Astrocyte (in vitro differentiated cells and primary cell): Measurements from ENCODE around the gene REC114. TPM values are rescaled to one million over a fixed set of nuclear protein-coding genes. Genes with fewer than 3 reads are reported as not detected.

ENCODE experiments used
- DNase-seq: peaks from one replicate; pipeline ENCODE4 v3.0.0-alpha.2; 2010; ENCODE audit warnings: low read depth
- FAIRE-seq: peaks from 2 replicates; lab custom pipeline; 2011; peaks lifted over from hg19 to GRCh38; lab: Jason Lieb, UNC
- H2AFZ ChIP-seq: 2 replicates; pipeline ENCODE4 v1.6.0; 2012; ENCODE audit warnings: low read depth, low read length, inconsistent platforms
- H3K27ac ChIP-seq: 2 replicates; pipeline ENCODE4 v1.5.1; 2011; ENCODE audit warnings: low read depth, low read length, inconsistent platforms
- H3K27me3 ChIP-seq: 2 replicates; pipeline ENCODE4 v1.6.0; 2011; ENCODE audit warnings: low read length, inconsistent platforms; ENCODE audit not compliant: insufficient read depth
- H3K36me3 ChIP-seq: 2 replicates; pipeline ENCODE4 v1.5.1; 2011; ENCODE audit warnings: low read length, inconsistent platforms; ENCODE audit not compliant: insufficient read depth
- H3K4me1 ChIP-seq: 2 replicates; pipeline ENCODE4 v1.5.1; 2011; ENCODE audit warnings: low read length, inconsistent platforms; ENCODE audit not compliant: insufficient read depth
- H3K4me2 ChIP-seq: 2 replicates; pipeline ENCODE4 v1.6.0; 2012; ENCODE audit warnings: low read length, inconsistent platforms
- H3K4me3 ChIP-seq: 2 replicates; pipeline ENCODE4 v1.5.1; 2011; ENCODE audit warnings: low read depth, mild to moderate bottlenecking, low read length, inconsistent platforms; ENCODE audit not compliant: insufficient read depth
- H3K79me2 ChIP-seq: 2 replicates; pipeline ENCODE4 v1.6.0; 2012; ENCODE audit warnings: mild to moderate bottlenecking, low read length, inconsistent platforms; ENCODE audit not compliant: insufficient read depth
- H3K9ac ChIP-seq: 2 replicates; pipeline ENCODE4 v1.6.0; 2012; ENCODE audit warnings: mild to moderate bottlenecking, low read length, inconsistent platforms
- H3K9me3 ChIP-seq: 2 replicates; pipeline ENCODE4 v1.5.1; 2012; ENCODE audit warnings: low read depth, mild to moderate bottlenecking, low read length, inconsistent platforms; ENCODE audit not compliant: insufficient read depth
- H4K20me1 ChIP-seq: 2 replicates; pipeline ENCODE4 v1.6.0; 2012; ENCODE audit warnings: low read length, inconsistent platforms; ENCODE audit not compliant: insufficient read depth
- H3K27ac Mint-ChIP-seq: one replicate; pipeline ENCODE4 v1.8.0; 2021; ENCODE audit warnings: mild to moderate bottlenecking, mixed read lengths; ENCODE audit not compliant: unreplicated experiment
- H3K27me3 Mint-ChIP-seq: one replicate; pipeline ENCODE4 v1.8.0; 2021; ENCODE audit warnings: low read depth, mixed read lengths; ENCODE audit not compliant: unreplicated experiment
- H3K36me3 Mint-ChIP-seq: one replicate; pipeline ENCODE4 v1.8.0; 2021; ENCODE audit warnings: low read depth, mixed read lengths; ENCODE audit not compliant: unreplicated experiment
- H3K4me1 Mint-ChIP-seq: one replicate; pipeline ENCODE4 v1.8.0; 2021; ENCODE audit warnings: low read depth, mixed read lengths; ENCODE audit not compliant: unreplicated experiment
- H3K4me3 Mint-ChIP-seq: one replicate; pipeline ENCODE4 v1.8.0; 2021; ENCODE audit warnings: mild to moderate bottlenecking, moderate library complexity, mixed read lengths; ENCODE audit not compliant: unreplicated experiment
- H3K9me3 Mint-ChIP-seq: one replicate; pipeline ENCODE4 v1.8.0; 2021; ENCODE audit warnings: mild to moderate bottlenecking, mixed read lengths; ENCODE audit not compliant: unreplicated experiment
- CTCF ChIP-seq: IDR thresholded peaks from 2 replicates; pipeline ENCODE4 v1.5.1; 2011; ENCODE audit warnings: low read depth, mild to moderate bottlenecking, inconsistent platforms, low read length, moderate library complexity; ENCODE audit not compliant: insufficient read depth
- EZH2 ChIP-seq: IDR thresholded peaks from 2 replicates; pipeline ENCODE4 v1.6.1; 2012; ENCODE audit warnings: mild to moderate bottlenecking, low read length, inconsistent platforms; ENCODE audit not compliant: insufficient read depth
- total RNA-seq: library from RNA; stranded (reverse); gene quantifications from 2 replicates; pipeline ENCODE4 v1.2.1, GENCODE V29; 2021

REC114 gene
- total RNA-seq, 1 donor from 2014 or later: not detected

- Mint-ChIP-seq H3K27ac (no peak overlapping the region), H3K36me3 (no peaks in the 10 kb centered on the region), H3K27me3 (peaks cover 4% of the 10 kb centered on the region), H3K4me1 (no peaks in the 10 kb centered on the region), H3K9me3 (peaks cover 10% of the 10 kb centered on the region), H3K4me3 (no peak overlapping the region)
- DNase-seq (no peak), FAIRE-seq (no peak)
- Histone ChIP-seq H3K27ac (no peak overlapping the region), H2AFZ (no peak overlapping the region), H4K20me1 (no peaks in the 10 kb centered on the region), H3K79me2 (no peaks in the 10 kb centered on the region), H3K9me3 (no peaks in the 10 kb centered on the region), H3K9ac (no peak overlapping the region), H3K4me1 (no peaks in the 10 kb centered on the region), H3K4me2 (no peak overlapping the region), H3K27me3 (peaks cover 3% of the 10 kb centered on the region), H3K36me3 (no peaks in the 10 kb centered on the region), H3K4me3 (no peak overlapping the region)
- no peak for TF ChIP-seq EZH2
Observed at GRCh38 chr15:73455876-73456275, 12.9 kb downstream of the REC114 start.

GRCh38 chr15:73457334-73457733 is 14.4 kb downstream of the REC114 start:
- no peak overlapping the region for H2AFZ ChIP-seq
- Mint-ChIP-seq H3K36me3 (no peaks in the 10 kb centered on the region), H3K27me3 (peaks cover 4% of the 10 kb centered on the region), H3K27ac (no peak overlapping the region), H3K4me3 (no peak overlapping the region), H3K9me3 (peaks cover 5% of the 10 kb centered on the region), H3K4me1 (no peaks in the 10 kb centered on the region)
- no peak overlapping the region for H3K9ac ChIP-seq
- H3K4me1 ChIP-seq: no peaks in the 10 kb centered on the region
- H4K20me1 ChIP-seq: no peaks in the 10 kb centered on the region
- H3K36me3 ChIP-seq: no peaks in the 10 kb centered on the region
- DNase-seq (no peak), FAIRE-seq (no peak)
- no peaks in the 10 kb centered on the region for H3K9me3 ChIP-seq
- no peak overlapping the region for H3K27ac ChIP-seq
- no peaks in the 10 kb centered on the region for H3K79me2 ChIP-seq
- H3K27me3 ChIP-seq: peaks cover 3% of the 10 kb centered on the region
- no peak overlapping the region for H3K4me3 ChIP-seq
- no peak overlapping the region for H3K4me2 ChIP-seq
- TF ChIP-seq CTCF (no peak), EZH2 (no peak)

GRCh38 chr15:73460662-73461061 is 17.7 kb downstream of the REC114 start:
- H3K79me2 ChIP-seq: no peaks in the 10 kb centered on the region
- H3K4me3 ChIP-seq: no peak overlapping the region
- Mint-ChIP-seq H3K27ac (no peak overlapping the region), H3K4me1 (no peaks in the 10 kb centered on the region), H3K9me3 (no peaks in the 10 kb centered on the region), H3K4me3 (no peak overlapping the region), H3K36me3 (no peaks in the 10 kb centered on the region), H3K27me3 (peaks cover 4% of the 10 kb centered on the region)
- peaks cover 3% of the 10 kb centered on the region for H3K27me3 ChIP-seq
- H2AFZ ChIP-seq: no peak overlapping the region
- no peaks in the 10 kb centered on the region for H3K36me3 ChIP-seq
- H3K9me3 ChIP-seq: no peaks in the 10 kb centered on the region
- no peak for TF ChIP-seq CTCF
- no peak for TF ChIP-seq EZH2
- H3K27ac ChIP-seq: no peak overlapping the region
- H3K4me1 ChIP-seq: no peaks in the 10 kb centered on the region
- no peaks in the 10 kb centered on the region for H4K20me1 ChIP-seq
- FAIRE-seq (no peak), DNase-seq (no peak)
- no peak overlapping the region for H3K4me2 ChIP-seq
- H3K9ac ChIP-seq: no peak overlapping the region
